ENCODE results near the gene DNAI2.

GRCh38 chr17:74262601-74263000 is 11.4 kb upstream of the DNAI2 start:
- no peak for TF ChIP-seq CTCF (IDR thresholded peaks at IDR 0.05)
- TF ChIP-seq POLR2A (IDR thresholded peaks at IDR 0.05): no peak

Data from thyroid gland (tissue), 4 donors.